HG03469 (cell line): ENCODE results near the gene MUC2.

Source experiments
- ATAC-seq: cut with Tn5 transposase; IDR thresholded peaks from one replicate; pipeline ENCODE4 v1.9.1; 2021; ENCODE audit warnings: mild to moderate bottlenecking, moderate library complexity, moderate number of reproducible peaks; ENCODE audit not compliant: unreplicated experiment

MUC2 gene

DNA sequence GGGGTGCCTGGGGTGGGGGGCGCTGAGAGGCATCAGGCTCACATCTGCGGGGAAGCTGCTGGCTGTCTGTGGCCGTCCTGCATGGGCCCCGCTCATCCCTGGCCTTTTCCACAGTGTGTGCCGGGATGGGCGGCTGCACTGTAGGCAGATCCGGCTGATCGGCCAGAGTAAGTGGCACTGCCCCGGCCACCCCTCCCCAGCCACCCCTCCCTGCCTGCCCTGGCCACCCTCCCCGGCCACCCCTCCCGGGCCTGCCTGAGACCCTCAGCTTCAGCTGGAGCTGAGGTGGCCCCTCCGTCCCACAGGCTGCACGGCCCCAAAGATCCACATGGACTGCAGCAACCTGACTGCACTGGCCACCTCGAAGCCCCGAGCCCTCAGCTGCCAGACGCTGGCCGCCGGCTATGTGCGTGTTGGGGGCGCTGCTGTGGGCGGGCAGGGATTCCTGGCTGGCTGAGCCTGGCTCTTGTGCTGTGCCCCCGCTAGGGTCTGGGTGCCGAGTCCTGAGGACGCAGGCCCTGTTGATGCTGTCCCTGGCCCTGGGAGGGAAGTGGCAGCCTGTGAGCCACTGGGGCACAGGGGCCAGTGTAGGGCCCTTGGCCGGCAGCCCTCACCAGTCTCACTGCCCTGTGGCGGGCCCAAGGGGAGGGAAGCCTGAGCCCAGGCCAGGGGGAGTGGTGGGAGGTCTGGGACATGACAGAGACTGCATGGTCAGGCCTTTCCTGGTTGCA, 10.9 kb downstream of the MUC2 start:
- no peak for ATAC-seq

DNA sequence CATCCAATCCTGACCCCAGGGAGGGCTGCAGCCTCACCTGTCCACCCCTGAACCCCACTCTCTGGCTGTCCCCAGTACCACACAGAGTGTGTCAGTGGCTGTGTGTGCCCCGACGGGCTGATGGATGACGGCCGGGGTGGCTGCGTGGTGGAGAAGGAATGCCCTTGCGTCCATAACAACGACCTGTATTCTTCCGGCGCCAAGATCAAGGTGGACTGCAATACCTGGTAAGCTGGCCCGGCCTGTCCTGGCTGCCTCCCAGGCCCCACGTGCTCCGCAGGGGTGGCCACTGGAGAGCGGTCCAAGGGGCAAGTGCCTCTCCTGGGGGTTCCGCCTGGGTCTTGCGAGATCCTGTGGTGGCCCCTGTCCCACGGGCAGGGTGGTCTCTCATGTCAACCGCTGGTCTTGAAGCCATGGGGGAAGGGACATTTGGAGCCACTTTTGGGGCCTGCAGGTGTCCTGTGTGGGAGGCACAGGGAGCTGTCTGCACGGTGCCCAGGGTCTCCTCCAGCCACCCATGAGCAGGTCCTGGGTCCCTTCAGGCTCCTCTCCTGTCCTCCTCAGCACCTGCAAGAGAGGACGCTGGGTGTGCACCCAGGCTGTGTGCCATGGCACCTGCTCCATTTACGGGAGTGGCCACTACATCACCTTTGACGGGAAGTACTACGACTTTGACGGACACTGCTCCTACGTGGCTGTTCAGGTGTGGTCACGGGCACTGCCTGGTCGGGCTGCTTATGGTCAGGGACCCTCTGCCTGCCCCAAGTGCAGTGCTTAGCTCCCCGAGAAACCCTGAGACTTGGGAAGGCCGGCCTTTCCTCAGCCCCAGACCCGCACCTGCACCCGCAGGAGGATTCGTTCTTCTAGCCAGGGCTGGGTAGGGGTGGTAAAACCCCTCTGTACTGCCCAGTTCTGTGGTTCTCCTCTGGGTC, 11.8 kb downstream of the MUC2 start:
- no peak for ATAC-seq

DNA sequence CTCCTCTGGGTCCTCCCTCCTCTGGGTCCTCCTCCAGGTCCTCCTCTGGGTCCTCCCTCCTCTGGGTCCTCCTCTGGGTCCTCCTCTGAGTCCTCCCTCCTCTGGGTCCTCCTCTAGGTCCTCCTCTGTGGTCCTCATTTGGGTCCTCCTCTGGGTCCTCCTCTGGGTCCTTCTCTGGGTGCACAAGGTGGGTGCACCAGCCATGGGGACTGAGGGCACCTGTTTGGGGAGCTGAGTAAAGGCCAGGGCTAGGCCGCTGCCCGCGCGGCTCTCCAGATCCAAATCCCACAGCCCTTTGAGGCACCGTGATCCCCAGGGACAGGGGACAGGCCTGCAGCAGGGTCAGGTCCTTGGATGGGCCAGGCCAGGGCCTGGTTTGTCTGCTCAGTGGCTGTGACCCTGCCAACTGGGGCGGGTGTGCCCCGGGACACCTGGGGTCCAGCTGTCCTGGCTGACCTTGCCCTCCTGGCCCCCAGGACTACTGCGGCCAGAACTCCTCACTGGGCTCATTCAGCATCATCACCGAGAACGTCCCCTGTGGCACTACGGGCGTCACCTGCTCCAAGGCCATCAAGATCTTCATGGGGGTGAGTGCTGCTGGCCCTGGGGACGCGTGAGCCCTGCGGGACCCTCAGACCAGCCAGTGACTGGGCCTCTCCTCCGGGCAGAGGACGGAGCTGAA, 12.7 kb downstream of the MUC2 start:
- ATAC-seq: no peak

DNA sequence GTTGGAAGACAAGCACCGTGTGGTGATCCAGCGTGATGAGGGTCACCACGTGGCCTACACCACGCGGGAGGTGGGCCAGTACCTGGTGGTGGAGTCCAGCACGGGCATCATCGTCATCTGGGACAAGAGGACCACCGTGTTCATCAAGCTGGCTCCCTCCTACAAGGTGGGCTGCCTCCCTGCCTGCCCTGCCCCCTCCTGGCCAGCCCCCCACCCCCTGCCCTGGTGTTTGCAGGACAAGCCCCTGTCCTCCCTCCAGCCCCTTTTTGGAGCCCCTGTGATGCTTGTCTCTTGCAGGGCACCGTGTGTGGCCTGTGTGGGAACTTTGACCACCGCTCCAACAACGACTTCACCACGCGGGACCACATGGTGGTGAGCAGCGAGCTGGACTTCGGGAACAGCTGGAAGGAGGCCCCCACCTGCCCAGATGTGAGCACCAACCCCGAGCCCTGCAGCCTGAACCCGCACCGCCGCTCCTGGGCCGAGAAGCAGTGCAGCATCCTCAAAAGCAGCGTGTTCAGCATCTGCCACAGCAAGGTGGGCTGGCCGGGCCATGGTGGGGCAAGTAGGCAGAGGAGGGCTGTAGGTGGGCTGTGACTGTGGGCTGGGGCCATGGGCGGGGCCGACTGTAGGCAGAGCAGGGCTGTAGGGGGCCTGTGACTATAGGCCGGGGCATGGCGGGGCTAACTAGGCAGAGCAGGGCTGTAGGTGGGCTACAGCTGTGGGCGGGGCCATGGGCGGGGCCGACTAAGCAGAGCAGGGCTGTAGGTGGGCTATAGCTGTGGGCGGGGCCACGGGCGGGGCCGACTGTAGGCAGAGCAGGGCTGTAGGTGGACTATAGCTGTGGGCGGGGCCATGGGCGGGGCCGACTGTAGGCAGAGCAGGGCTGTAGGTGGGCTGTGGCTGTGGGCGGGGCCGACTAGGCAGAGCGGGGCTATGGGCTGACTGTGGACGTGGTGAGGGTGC, 13.6 kb downstream of the MUC2 start:
- ATAC-seq: no peak

DNA sequence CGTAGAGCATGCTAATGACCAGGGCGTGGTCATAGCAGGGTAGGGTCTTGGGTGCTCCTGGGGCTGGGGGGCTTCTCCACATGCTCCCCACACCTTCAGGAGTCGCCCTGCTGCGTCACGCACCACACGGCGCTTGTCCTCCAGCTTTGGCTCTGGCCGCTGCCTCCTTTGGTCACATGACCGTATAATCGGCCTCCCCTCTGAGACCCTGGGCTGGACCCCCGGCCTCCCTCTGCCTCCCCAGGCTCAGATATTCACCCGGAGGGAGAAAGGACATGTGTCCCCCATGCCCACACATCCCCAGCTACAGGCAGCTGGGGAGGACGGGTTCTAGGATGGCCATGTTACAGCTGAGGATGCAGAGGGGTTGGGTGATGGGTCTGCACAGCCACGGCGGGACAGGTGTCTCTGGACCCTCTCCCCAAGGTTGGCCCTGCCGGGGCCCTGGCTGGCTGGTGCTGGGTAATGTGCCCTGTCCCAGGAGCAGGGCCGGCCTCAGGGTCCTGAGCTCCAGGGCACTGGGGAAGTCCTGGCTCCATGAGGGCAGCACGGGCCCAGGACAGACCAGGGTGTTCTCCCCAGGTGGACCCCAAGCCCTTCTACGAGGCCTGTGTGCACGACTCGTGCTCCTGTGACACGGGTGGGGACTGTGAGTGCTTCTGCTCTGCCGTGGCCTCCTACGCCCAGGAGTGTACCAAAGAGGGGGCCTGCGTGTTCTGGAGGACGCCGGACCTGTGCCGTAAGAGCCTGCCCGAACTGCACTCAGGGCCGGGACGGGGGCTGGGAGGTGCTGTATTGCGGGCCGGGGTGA, 14.5 kb downstream of the MUC2 start:
- no peak for ATAC-seq

DNA sequence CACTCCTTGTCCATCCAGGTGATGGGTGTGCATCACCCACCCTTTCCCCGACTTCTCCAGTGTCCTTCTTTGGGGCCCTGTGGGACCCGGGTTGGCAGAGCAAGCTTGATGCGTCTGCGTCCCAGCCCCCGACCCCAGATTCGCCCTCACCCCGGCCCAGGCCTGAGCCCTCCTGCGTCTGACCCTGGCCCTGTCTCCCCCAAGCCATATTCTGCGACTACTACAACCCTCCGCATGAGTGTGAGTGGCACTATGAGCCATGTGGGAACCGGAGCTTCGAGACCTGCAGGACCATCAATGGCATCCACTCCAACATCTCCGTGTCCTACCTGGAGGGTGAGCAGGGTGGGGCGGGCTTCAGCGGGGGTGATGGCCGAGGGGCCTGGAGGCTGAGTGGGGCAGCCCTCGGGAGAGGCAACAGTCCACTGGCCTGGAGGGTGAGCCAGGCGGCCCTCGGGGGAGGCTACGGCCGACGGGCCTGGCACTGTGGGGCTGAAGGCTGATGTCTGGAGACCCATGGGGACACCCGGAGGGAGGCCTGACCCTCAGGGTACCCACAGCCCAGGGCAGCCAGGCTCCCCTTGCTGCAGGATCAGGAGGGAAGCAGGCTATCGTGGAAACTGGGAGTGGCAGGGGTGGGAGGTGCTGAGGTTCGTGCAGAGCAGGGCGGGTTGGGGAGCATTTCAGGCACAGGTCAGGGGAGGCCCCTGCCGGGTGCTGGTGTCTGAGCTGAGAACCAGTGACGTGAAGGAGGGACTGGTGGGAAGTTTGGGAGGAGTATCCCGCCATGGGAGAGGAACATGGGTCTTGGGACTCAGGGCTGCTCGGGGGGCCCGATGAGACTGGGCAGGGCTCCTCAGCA, 15.3 kb downstream of the MUC2 start:
- no peak for ATAC-seq

DNA sequence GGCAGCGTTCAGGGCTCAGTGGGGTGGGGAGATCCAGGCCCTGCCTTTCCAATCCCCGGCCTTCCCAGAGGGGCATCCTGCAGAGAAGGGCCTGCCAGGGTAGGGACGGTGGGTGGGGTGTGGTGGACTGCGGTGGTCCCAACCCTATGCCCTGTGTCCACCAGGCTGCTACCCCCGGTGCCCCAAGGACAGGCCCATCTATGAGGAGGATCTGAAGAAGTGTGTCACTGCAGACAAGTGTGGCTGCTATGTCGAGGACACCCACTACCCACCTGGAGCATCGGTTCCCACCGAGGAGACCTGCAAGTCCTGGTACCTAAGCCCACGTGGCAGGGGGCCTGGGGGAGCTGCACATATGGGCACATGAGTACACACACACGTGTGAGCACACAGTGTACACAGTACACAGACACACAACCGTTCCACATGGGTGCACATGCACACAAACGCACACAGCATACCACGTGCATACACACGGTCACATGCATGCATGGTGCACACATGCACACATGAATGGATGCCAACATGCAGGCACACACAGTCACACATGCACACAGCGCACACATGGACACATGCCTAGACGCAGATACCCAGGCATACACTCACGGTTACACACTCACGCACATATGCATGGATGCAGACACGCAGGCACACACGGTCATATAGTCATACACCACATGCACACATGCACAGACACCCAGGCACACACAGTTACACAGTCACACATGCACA, 16.1 kb downstream of the MUC2 start:
- no peak for ATAC-seq

DNA sequence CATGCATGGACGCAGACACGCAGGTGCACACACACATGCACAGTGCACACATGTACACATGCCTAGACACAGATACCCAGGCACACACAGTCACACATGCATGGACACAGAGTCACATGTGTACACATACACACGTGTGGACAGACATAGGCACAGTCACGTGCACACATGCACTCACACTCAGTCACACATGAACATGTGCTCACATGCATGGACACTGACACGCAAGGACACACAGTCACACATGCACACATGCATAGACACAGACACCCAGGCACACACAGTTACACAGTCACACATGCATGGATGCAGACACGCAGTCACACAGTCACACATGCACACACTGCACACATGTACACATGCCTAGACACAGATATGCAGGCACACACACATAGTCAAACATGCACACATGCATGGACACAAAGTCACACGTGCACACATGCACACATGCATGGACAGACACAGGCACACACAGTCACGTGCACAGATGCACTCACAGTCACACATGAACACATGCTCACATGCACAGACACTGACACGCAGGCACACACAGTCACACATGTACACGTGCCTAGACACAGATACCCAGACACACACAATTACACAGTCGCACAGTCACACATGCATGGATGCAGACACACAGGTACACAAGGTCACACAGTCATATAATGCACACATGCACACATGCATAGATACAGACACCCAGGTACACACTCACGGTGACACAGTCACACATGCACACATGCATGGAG, 16.8 kb downstream of the MUC2 start:
- ATAC-seq: no peak

DNA sequence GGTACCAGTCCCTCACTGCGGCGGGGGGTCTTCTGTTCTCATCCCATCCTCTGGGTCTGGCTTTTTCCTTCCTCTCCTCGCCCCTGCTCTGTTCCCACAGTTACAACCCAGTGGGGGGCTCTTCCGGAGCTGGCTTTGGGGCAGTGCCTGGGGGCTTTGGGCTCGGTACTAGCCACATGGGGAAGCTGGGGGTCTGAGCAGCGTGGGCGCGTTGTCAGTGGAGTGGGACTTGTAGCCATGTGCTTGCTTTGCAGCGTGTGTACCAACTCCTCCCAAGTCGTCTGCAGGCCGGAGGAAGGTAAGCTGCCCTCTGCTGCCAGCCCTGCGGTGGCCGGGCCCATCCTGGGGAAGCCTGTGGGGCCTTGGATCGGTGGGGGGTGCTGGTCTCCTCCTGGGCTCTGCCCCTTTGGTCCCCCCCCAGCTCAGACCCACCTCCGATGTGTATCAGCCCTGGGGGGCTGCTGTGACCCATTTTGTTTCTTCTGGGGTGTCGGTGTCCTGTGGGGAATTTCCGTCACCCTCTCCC, 17.5 kb downstream of the MUC2 start:
- no peak for ATAC-seq

DNA sequence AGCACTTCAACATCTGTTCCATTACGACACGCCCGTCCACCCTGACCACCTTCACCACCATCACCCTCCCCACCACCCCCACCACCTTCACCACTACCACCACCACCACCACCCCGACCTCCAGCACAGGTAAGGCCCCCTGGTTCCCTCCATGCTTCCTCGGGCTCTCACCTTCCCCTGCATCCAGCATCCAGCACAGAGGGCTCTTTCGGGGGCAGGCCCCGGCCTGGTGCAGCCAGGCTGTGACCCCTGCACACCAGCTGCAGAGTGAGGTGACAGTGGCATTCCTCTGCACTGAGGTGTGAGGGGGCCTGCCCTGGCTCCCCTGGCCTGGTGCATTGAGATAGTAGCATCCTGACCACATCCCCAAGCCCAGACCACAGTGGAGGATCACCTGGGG, 18.2 kb downstream of the MUC2 start:
- ATAC-seq: no peak

DNA sequence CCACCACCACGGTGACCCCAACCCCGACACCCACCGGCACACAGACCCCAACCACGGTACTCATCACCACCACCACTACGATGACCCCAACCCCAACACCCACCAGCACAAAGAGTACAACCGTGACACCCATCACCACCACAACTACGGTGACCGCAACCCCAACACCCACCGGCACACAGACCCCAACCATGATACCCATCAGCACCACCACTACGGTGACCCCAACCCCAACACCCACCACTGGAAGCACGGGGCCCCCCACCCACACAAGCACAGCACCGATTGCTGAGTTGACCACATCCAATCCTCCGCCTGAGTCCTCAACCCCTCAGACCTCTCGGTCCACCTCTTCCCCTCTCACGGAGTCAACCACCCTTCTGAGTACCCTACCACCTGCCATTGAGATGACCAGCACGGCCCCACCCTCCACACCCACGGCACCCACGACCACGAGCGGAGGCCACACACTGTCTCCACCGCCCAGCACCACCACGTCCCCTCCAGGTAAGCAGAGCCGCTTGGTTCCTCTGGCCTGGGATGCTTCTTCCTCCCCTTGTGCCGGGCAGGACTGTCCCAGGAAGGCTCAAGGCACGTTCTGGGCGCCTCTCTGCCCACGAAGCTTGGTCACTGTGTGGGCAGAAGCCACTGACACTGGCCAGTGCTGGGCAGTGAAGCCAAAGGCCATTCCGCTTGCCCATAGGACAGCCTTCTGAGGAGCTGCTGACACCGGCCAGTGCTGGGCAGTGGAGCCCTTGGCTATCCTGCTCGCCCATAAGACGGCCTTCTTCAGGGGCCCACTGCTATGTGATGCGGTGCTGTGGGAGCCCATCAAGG, 25.1 kb downstream of the MUC2 start:
- ATAC-seq: no peak

DNA sequence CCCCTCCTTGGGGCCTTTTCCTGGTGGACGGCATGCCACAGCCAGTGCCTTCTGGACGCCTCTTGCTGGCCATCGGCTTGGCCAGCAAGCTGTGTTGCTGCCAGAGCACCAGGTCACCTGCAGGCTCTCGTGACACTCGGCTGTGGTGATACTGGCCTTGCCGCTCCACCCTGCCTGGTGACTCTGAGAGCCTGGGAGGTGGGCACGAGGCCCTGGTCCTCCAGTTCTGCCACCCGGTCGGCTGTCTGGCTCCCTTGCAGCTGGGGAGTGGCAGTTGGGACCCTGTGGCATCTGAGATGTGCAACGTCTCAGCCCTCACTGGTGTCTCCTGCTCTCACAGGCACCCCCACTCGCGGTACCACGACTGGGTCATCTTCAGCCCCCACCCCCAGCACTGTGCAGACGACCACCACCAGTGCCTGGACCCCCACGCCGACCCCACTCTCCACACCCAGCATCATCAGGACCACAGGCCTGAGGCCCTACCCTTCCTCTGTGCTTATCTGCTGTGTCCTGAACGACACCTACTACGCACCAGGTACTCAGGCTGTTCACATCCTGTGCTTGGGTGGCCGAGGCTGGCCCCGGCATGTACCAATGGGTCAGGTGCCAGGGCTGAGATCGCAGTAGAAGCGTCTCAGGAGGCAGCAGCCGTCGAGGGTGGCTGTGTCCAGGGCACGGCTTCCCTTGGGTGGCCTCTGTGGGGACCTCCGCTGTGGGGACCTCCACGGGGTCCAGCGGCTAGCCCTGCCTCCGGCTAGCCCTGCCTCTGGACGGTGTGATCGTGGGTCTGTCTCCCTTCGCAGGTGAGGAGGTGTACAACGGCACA, 26.0 kb downstream of the MUC2 start:
- ATAC-seq: no peak

DNA sequence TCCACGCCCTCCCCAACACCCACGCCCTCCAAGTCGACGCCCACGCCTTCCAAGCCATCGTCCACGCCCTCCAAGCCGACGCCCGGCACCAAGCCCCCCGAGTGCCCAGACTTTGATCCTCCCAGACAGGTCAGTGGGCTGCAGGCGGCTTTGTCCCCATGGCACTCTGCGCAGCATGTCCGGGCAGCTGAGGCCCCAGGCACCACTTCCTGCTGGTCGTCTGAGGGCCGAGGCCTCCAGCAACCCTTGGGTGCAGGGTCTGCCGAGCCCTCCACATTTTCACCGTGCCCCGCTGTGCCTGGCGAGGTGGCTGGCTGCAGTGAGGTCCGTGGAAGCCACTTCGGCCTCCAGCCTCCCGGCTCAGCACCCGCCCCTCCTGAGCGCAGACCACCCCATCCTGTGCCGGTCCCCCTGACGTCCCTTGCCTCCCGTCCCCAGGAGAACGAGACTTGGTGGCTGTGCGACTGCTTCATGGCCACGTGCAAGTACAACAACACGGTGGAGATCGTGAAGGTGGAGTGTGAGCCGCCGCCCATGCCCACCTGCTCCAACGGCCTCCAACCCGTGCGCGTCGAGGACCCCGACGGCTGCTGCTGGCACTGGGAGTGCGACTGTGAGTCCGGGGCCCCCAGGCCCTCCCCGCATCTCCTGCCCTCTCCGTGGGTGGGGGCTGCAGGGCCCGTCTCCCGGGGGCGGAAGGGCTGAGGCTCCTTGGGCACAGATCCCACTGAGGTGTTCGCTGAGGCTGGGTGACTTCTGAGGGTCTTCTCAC, 26.8 kb downstream of the MUC2 start:
- ATAC-seq: no peak

DNA sequence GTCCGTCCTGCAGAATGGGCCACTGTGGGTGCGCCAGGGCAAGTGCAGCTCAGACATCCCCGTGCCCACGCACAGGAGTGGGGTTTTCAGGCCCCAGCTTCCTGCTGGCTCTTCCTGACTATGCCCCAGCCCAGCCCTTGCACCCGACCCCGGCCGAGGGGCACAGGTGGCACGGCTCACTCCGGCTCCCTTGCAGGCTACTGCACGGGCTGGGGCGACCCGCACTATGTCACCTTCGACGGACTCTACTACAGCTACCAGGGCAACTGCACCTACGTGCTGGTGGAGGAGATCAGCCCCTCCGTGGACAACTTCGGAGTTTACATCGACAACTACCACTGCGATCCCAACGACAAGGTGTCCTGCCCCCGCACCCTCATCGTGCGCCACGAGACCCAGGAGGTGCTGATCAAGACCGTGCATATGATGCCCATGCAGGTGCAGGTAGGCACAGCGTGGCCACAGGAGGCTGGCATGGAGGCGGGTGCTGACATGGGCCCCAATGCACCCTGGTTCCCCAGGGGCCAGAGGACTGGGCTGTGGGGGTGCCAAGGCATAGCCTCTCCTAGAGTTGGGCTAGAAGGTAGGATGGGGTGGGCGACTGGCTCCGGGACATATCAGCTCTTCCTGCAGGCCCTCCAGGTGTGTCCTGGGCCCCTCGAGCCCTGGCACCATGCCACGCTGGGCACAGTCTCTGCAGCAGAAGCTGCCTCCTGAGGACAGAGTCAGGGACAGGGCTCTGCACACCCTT, 27.7 kb downstream of the MUC2 start:
- ATAC-seq: no peak
